Measurements from ENCODE around the gene DEFB114.

GRCh38 chr6:49937017-49937416 is 26.9 kb downstream of the DEFB114 start:
- TF ChIP-seq CTCF (IDR thresholded peaks at IDR 0.05) (no peak), BHLHE40 (IDR thresholded peaks at IDR 0.05; ENCODE audit: low read depth, low read length) (no peak), CEBPB (IDR thresholded peaks at IDR 0.05) (no peak), RFX5 (IDR thresholded peaks at IDR 0.05) (no peak), CHD2 (IDR thresholded peaks at IDR 0.05; ENCODE audit: low read length, partially characterized antibody) (no peak), RNF2 (IDR thresholded peaks at IDR 0.05; ENCODE audit: borderline replicate concordance, low read depth) (no peak), REST (IDR thresholded peaks at IDR 0.05) (no peak), EP300 (IDR thresholded peaks at IDR 0.05) (no peak), EHF (CRISPR knock-in tag; IDR thresholded peaks at IDR 0.05) (no peak), POLR2AphosphoS2 (conservative IDR thresholded peaks at IDR 0.05; ENCODE audit: low read length) (no peak), POLR2A (IDR thresholded peaks at IDR 0.05; ENCODE audit: low read length) (no peak), HDAC2 (IDR thresholded peaks at IDR 0.05) (no peak)
